Liver (tissue), 9 donors: ENCODE data around the gene MEIS1. TPM values are rescaled to one million over a fixed set of nuclear protein-coding genes. Genes with fewer than 3 reads are reported as not detected.

Source experiments
- DNase-seq: peaks from one replicate; pipeline ENCODE4 v3.0.0-alpha.2; 2017; ENCODE audit warnings: low spot score
- H3K27ac ChIP-seq, 2 donors: one replicate each; pipeline ENCODE4 v1.7.0; 2013; ENCODE audit warnings: inconsistent platforms in 2 of 2, low read length in 2 of 2, control low read depth in 1 of 2, low read depth in 1 of 2, mild to moderate bottlenecking in 1 of 2
- H3K27me3 ChIP-seq, 4 donors: one replicate each; pipeline versions ENCODE4 v1.6.1 to v1.7.0; 2013; ENCODE audit warnings: low read length in 3 of 4, inconsistent platforms in 1 of 4, mild to moderate bottlenecking in 1 of 4, moderate library complexity in 1 of 4; ENCODE audit not compliant: control insufficient read depth in 4 of 4, insufficient read depth in 4 of 4
- H3K36me3 ChIP-seq, 4 donors: one replicate each; pipeline versions ENCODE4 v1.6.1 to v1.7.0; 2013; ENCODE audit warnings: low read length in 3 of 4, mild to moderate bottlenecking in 3 of 4, low read depth in 1 of 4, moderate library complexity in 1 of 4; ENCODE audit not compliant: control insufficient read depth in 4 of 4, insufficient read depth in 3 of 4
- H3K4me1 ChIP-seq, 4 donors: one replicate each; pipeline versions ENCODE4 v1.6.1 to v1.7.0; 2013; ENCODE audit warnings: low read length in 3 of 4, mild to moderate bottlenecking in 3 of 4, moderate library complexity in 1 of 4; ENCODE audit not compliant: control insufficient read depth in 4 of 4, insufficient read depth in 4 of 4
- H3K4me3 ChIP-seq, 3 donors: one replicate each; pipeline versions ENCODE4 v1.6.1 to v1.7.0; 2013; ENCODE audit warnings: low read length in 3 of 3, control low read depth in 1 of 3, low read depth in 1 of 3, mild to moderate bottlenecking in 1 of 3
- H3K9ac ChIP-seq, 2 donors: one replicate each; pipeline ENCODE4 v1.7.0; 2013; ENCODE audit warnings: low read length in 2 of 2, mild to moderate bottlenecking in 2 of 2, moderate library complexity in 2 of 2, control low read depth in 1 of 2, low read depth in 1 of 2
- H3K9me3 ChIP-seq, 4 donors: one replicate each; pipeline versions ENCODE4 v1.6.1 to v1.7.0; 2013; ENCODE audit warnings: low read length in 3 of 4; ENCODE audit not compliant: control insufficient read depth in 4 of 4
- ATF3 ChIP-seq: IDR thresholded peaks from 2 replicates; pipeline ENCODE4 v1.6.1; 2016; ENCODE audit warnings: antibody characterized with exemption
- EGR1 ChIP-seq, 2 donors: IDR thresholded peaks; 2 replicates each; pipeline ENCODE4 v1.6.1; 2016 to 2018; ENCODE audit warnings: antibody characterized with exemption in 2 of 2, low read depth in 2 of 2
- FOXA1 ChIP-seq: IDR thresholded peaks from 2 replicates; pipeline ENCODE4 v1.6.1; 2016; ENCODE audit warnings: antibody characterized with exemption
- FOXA2 ChIP-seq: IDR thresholded peaks from 2 replicates; pipeline ENCODE4 v1.6.1; 2016; ENCODE audit warnings: antibody characterized with exemption
- GABPA ChIP-seq, 2 donors: IDR thresholded peaks in 1 of 2; conservative IDR thresholded peaks in 1 of 2; 2 replicates each; pipeline ENCODE4 v1.6.1; 2016; ENCODE audit warnings: antibody characterized with exemption in 2 of 2, mild to moderate bottlenecking in 1 of 2, moderate library complexity in 1 of 2
- HNF4A ChIP-seq, 2 donors: conservative IDR thresholded peaks; 2 replicates each; pipeline ENCODE4 v1.6.1; 2016; ENCODE audit warnings: antibody characterized with exemption in 2 of 2, mild to moderate bottlenecking in 2 of 2
- HNF4G ChIP-seq: IDR thresholded peaks from 2 replicates; pipeline ENCODE4 v1.6.1; 2016; ENCODE audit warnings: antibody characterized with exemption
- JUND ChIP-seq, 2 donors: IDR thresholded peaks; 2 replicates each; pipeline ENCODE4 v1.6.1; 2016; ENCODE audit warnings: antibody characterized with exemption in 2 of 2
- NR2F2 ChIP-seq: IDR thresholded peaks from 2 replicates; pipeline ENCODE4 v1.6.1; 2016; ENCODE audit warnings: antibody characterized with exemption
- RAD21 ChIP-seq, 2 donors: IDR thresholded peaks; 2 replicates each; pipeline ENCODE4 v1.6.1; 2016; ENCODE audit warnings: antibody characterized with exemption in 2 of 2, mild to moderate bottlenecking in 2 of 2
- REST ChIP-seq: IDR thresholded peaks from 2 replicates; pipeline ENCODE4 v1.6.1; 2016; ENCODE audit warnings: antibody characterized with exemption, mild to moderate bottlenecking
- RXRA ChIP-seq, 2 donors: IDR thresholded peaks; 2 replicates each; pipeline ENCODE4 v1.6.1; 2017 to 2018; ENCODE audit warnings: antibody characterized with exemption in 2 of 2, mild to moderate bottlenecking in 1 of 2
- SP1 ChIP-seq: IDR thresholded peaks from 2 replicates; pipeline ENCODE4 v1.6.1; 2018; ENCODE audit warnings: antibody characterized with exemption, mild to moderate bottlenecking
- TAF1 ChIP-seq: conservative IDR thresholded peaks from 2 replicates; pipeline ENCODE4 v1.6.1; 2016; ENCODE audit warnings: antibody characterized with exemption, mild to moderate bottlenecking
- YY1 ChIP-seq: IDR thresholded peaks from 2 replicates; pipeline ENCODE4 v1.6.1; 2016; ENCODE audit warnings: antibody characterized with exemption, mild to moderate bottlenecking
- ZBTB33 ChIP-seq: IDR thresholded peaks from 2 replicates; pipeline ENCODE4 v1.6.1; 2016; ENCODE audit warnings: antibody characterized with exemption
- WGBS: extraction: QIAGEN DNeasy Blood & Tissue Kit; methylation state at CpG from one replicate; pipeline ENCODE4 v1.1.7; 2013; 5-methylcytosine and 5-hydroxymethylcytosine counted together
- polyA plus RNA-seq, 2 donors: library from polyadenylated mRNA; stranded (reverse) in 1 of 2; unstranded in 1 of 2; fragments of 200-250 nt in 1 of 2; fragments of >200 nt in 1 of 2; fragmentation: Nextera tagmentation in 1 of 2; extraction: Ambion mirVana in 1 of 2; gene quantifications; one replicate each; pipeline versions ENCODE4 v1.2.1 to v1.2.3, GENCODE V29; 2013 to 2015
- total RNA-seq, 2 donors: library from RNA; depleted of rRNA; stranded (reverse); fragments of >200 nt; gene quantifications; one replicate each; pipeline ENCODE4 v1.2.3, GENCODE V29; 2014
- TF ChIP-seq, protein P1 (sequence below): fragments of 150-350 bp; IDR thresholded peaks from 2 replicates; pipeline ENCODE4 v1.5.1; 2017; ENCODE audit warnings: improper control_type of control experiment, low read depth, low read length; ENCODE audit not compliant: missing input control
- TF ChIP-seq, protein P2 (sequence below): IDR thresholded peaks from 2 replicates; pipeline ENCODE4 v1.6.1; 2016; ENCODE audit warnings: antibody characterized with exemption
- donor health status: healthy.
- donor health status: healthy.
- donor health status: healthy.
- donor health status: healthy.
- donor health status: healthy.

MEIS1 gene
- total and polyA plus RNA-seq, 4 donors = 1.6 to 8.6 (median 5.5) TPM

GRCh38 chr2:66390152-66390551, 44.8 kb upstream of the MEIS1 start:
- Histone ChIP-seq H3K4me3 (no peak overlapping the region), H3K36me3 (no peaks in the 10 kb centered on the region), H3K27ac (no peak overlapping the region), H3K9me3 (no peaks in the 10 kb centered on the region), H3K9ac (no peak overlapping the region), H3K27me3 (peaks cover 0 to 3% (median 0%) of the 10 kb centered on the region in 4 donors), H3K4me1 (no peaks in the 10 kb centered on the region)
- no peak for DNase-seq
- no peak for TF ChIP-seq HNF4G
- no peak for TF ChIP-seq YY1
- TF ChIP-seq REST = no peak
- TF ChIP-seq ATF3 = no peak
- TF ChIP-seq, protein P1, sequence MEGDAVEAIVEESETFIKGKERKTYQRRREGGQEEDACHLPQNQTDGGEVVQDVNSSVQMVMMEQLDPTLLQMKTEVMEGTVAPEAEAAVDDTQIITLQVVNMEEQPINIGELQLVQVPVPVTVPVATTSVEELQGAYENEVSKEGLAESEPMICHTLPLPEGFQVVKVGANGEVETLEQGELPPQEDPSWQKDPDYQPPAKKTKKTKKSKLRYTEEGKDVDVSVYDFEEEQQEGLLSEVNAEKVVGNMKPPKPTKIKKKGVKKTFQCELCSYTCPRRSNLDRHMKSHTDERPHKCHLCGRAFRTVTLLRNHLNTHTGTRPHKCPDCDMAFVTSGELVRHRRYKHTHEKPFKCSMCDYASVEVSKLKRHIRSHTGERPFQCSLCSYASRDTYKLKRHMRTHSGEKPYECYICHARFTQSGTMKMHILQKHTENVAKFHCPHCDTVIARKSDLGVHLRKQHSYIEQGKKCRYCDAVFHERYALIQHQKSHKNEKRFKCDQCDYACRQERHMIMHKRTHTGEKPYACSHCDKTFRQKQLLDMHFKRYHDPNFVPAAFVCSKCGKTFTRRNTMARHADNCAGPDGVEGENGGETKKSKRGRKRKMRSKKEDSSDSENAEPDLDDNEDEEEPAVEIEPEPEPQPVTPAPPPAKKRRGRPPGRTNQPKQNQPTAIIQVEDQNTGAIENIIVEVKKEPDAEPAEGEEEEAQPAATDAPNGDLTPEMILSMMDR = no peak
- no peak for TF ChIP-seq HNF4A (conservative IDR thresholded peaks at IDR 0.05)
- TF ChIP-seq RXRA (IDR thresholded peaks at IDR 0.05) = no peak
- TF ChIP-seq EGR1 (IDR thresholded peaks at IDR 0.05; ENCODE audit: low read depth in 2 of 2) = no peak
- no peak for TF ChIP-seq GABPA (IDR thresholded peaks at IDR 0.05 in 1 of 2, conservative IDR thresholded peaks at IDR 0.05 in 1 of 2)
- no peak for TF ChIP-seq JUND (IDR thresholded peaks at IDR 0.05)
- no peak for TF ChIP-seq TAF1
- TF ChIP-seq RAD21 (IDR thresholded peaks at IDR 0.05) = no peak
- TF ChIP-seq SP1 = no peak
- TF ChIP-seq ZBTB33 = no peak
- TF ChIP-seq FOXA2 = no peak
- no peak for TF ChIP-seq FOXA1
- TF ChIP-seq, protein P2, sequence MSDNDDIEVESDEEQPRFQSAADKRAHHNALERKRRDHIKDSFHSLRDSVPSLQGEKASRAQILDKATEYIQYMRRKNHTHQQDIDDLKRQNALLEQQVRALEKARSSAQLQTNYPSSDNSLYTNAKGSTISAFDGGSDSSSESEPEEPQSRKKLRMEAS = no peak
- no peak for TF ChIP-seq NR2F2
- 77% methylated on average over 4 of the region's 4 CpGs for WGBS
